Smooth muscle cell (in vitro differentiated cells): ENCODE results near the gene ARHGAP15. TPM values are rescaled to one million over a fixed set of nuclear protein-coding genes. Genes with fewer than 3 reads are reported as not detected.
A peak's percentile ranks its signal among the peaks of the same experiment; 100 is the strongest.

Experiments used
- DNase-seq: peaks from one replicate; lab custom pipeline; 2025; ENCODE audit not compliant: unreplicated experiment; lab: John Stamatoyannopoulos, UW
- H2AFZ ChIP-seq: fragments of 200-600 bp; sonication (generic); 2 replicates; pipeline ENCODE4 v1.6.0; 2016; ENCODE audit warnings: antibody characterized with exemption, low read depth, mild to moderate bottlenecking
- H3F3A ChIP-seq: fragments of 200-600 bp; sonication (generic); 2 replicates; pipeline ENCODE4 v1.6.0; 2017; ENCODE audit warnings: antibody characterized with exemption, low read depth
- H3K27ac ChIP-seq: fragments of 200-600 bp; sonication (generic); 2 replicates; pipeline ENCODE4 v1.5.1; 2016; ENCODE audit warnings: low read depth, mild to moderate bottlenecking
- H3K27me3 ChIP-seq: fragments of 200-600 bp; sonication (generic); 2 replicates; pipeline ENCODE4 v1.6.1; 2016; ENCODE audit warnings: low read depth, mild to moderate bottlenecking
- H3K36me3 ChIP-seq: fragments of 200-600 bp; sonication (generic); 2 replicates; pipeline ENCODE4 v1.5.1; 2016; ENCODE audit warnings: low read depth
- H3K4me1 ChIP-seq: fragments of 200-600 bp; sonication (generic); 2 replicates; pipeline ENCODE4 v1.5.1; 2016; ENCODE audit warnings: low read depth
- H3K4me2 ChIP-seq: fragments of 200-600 bp; sonication (generic); 2 replicates; pipeline ENCODE4 v1.6.0; 2016; ENCODE audit warnings: mild to moderate bottlenecking
- H3K4me3 ChIP-seq: fragments of 200-600 bp; sonication (generic); 2 replicates; pipeline ENCODE4 v1.5.1; 2016; ENCODE audit warnings: mild to moderate bottlenecking
- H3K79me2 ChIP-seq: fragments of 200-600 bp; sonication (generic); 2 replicates; pipeline ENCODE4 v1.6.0; 2016; ENCODE audit warnings: low read depth, mild to moderate bottlenecking
- H3K9ac ChIP-seq: fragments of 200-600 bp; sonication (generic); 2 replicates; pipeline ENCODE4 v1.6.0; 2016; ENCODE audit warnings: low read depth
- H3K9me3 ChIP-seq: fragments of 200-600 bp; sonication (generic); replicated peaks from 2 replicates; pipeline ENCODE4 v1.5.1; 2016; ENCODE audit warnings: low read depth
- H4K20me1 ChIP-seq: fragments of 200-600 bp; sonication (generic); 2 replicates; pipeline ENCODE4 v1.6.0; 2016; ENCODE audit warnings: low read depth
- CTCF ChIP-seq: fragments of 200-600 bp; sonication (generic); IDR thresholded peaks from 2 replicates; pipeline ENCODE4 v1.5.1; 2017; ENCODE audit warnings: borderline replicate concordance, mild to moderate bottlenecking, antibody characterized with exemption; ENCODE audit not compliant: insufficient read depth, poor library complexity, severe bottlenecking
- WGBS: methylation state at CpG from one replicate; pipeline ENCODE4 v1.1.7; 2016; ENCODE audit warnings: low lambda C conversion rate; 5-methylcytosine and 5-hydroxymethylcytosine counted together
- polyA plus RNA-seq: library from polyadenylated mRNA; unstranded; fragments of >200 nt; fragmentation: Nextera tagmentation; extraction: Ambion mirVana; gene quantifications from 2 replicates; pipeline ENCODE4 v1.2.1, GENCODE V29; 2016
- total RNA-seq: library from RNA; depleted of rRNA; stranded (reverse); fragments of >200 nt; gene quantifications from 2 replicates; pipeline ENCODE4 v1.2.3, GENCODE V29; 2014

The ARHGAP15 gene
- total and polyA plus RNA-seq, 2 experiments from 2014 or later, result not detected

- H3K4me1 ChIP-seq, result no peaks in the 10 kb centered on the region
- WGBS, result 54% methylated on average over 3 of the region's 3 CpGs
- peak overlapping the region; percentile 66 for H3K27ac ChIP-seq
- no peak overlapping the region for H3K4me3 ChIP-seq
- DNase-seq, result no peak
- peaks cover 13% of the 10 kb centered on the region for H3F3A ChIP-seq
- H3K27me3 ChIP-seq, result no peaks in the 10 kb centered on the region
- no peak overlapping the region for H3K9ac ChIP-seq
- H3K79me2 ChIP-seq, result no peaks in the 10 kb centered on the region
- TF ChIP-seq CTCF, result no peak
- H4K20me1 ChIP-seq, result no peaks in the 10 kb centered on the region
- H2AFZ ChIP-seq, result no peak overlapping the region
- H3K4me2 ChIP-seq, result peak overlapping the region; percentile 64
- no peaks in the 10 kb centered on the region for H3K36me3 ChIP-seq
- H3K9me3 ChIP-seq, result no peaks in the 10 kb centered on the region
Measured at GRCh38 chr2:143706354-143706753, 577.1 kb downstream of the ARHGAP15 start.

- H3K4me3 ChIP-seq, result no peak overlapping the region
- no peaks in the 10 kb centered on the region for H3K36me3 ChIP-seq
- no peaks in the 10 kb centered on the region for H3K79me2 ChIP-seq
- no peak overlapping the region for H3K9ac ChIP-seq
- H3F3A ChIP-seq, result peaks cover 13% of the 10 kb centered on the region
- no peaks in the 10 kb centered on the region for H4K20me1 ChIP-seq
- H3K4me2 ChIP-seq, result no peak overlapping the region
- no peak for DNase-seq
- no peaks in the 10 kb centered on the region for H3K4me1 ChIP-seq
- no peaks in the 10 kb centered on the region for H3K27me3 ChIP-seq
- no peak for TF ChIP-seq CTCF
- no peaks in the 10 kb centered on the region for H3K9me3 ChIP-seq
- peak overlapping the region; percentile 63 for H2AFZ ChIP-seq
- no peak overlapping the region for H3K27ac ChIP-seq
Measured at GRCh38 chr2:143708682-143709081, 579.5 kb downstream of the ARHGAP15 start.

- H3K36me3 ChIP-seq, result no peaks in the 10 kb centered on the region
- no peaks in the 10 kb centered on the region for H3K27me3 ChIP-seq
- no peaks in the 10 kb centered on the region for H4K20me1 ChIP-seq
- no peak overlapping the region for H3K27ac ChIP-seq
- H3K9ac ChIP-seq, result no peak overlapping the region
- no peak for TF ChIP-seq CTCF
- H3K4me1 ChIP-seq, result no peaks in the 10 kb centered on the region
- H3K4me3 ChIP-seq, result no peak overlapping the region
- H3F3A ChIP-seq, result peaks cover 13% of the 10 kb centered on the region
- no peak overlapping the region for H3K4me2 ChIP-seq
- H3K79me2 ChIP-seq, result no peaks in the 10 kb centered on the region
- H2AFZ ChIP-seq, result no peak overlapping the region
- H3K9me3 ChIP-seq, result no peaks in the 10 kb centered on the region
- 82% methylated on average over 4 of the region's 4 CpGs for WGBS
- no peak for DNase-seq
Measured at GRCh38 chr2:143710196-143710595, 581.0 kb downstream of the ARHGAP15 start.

- no peaks in the 10 kb centered on the region for H3K79me2 ChIP-seq
- no peak for TF ChIP-seq CTCF
- no peaks in the 10 kb centered on the region for H3K9me3 ChIP-seq
- H3K4me3 ChIP-seq, result no peak overlapping the region
- H2AFZ ChIP-seq, result no peak overlapping the region
- no peaks in the 10 kb centered on the region for H3K36me3 ChIP-seq
- peaks cover 8% of the 10 kb centered on the region for H3F3A ChIP-seq
- DNase-seq, result no peak
- H3K4me2 ChIP-seq, result no peak overlapping the region
- 76% methylated on average over 2 of the region's 2 CpGs for WGBS
- no peaks in the 10 kb centered on the region for H4K20me1 ChIP-seq
- H3K27ac ChIP-seq, result no peak overlapping the region
- no peaks in the 10 kb centered on the region for H3K27me3 ChIP-seq
- H3K9ac ChIP-seq, result no peak overlapping the region
- no peaks in the 10 kb centered on the region for H3K4me1 ChIP-seq
Measured at GRCh38 chr2:143710879-143711278, 581.7 kb downstream of the ARHGAP15 start.
